SJSA1 (cell line): ENCODE data around the gene MYO7A. TPM values are rescaled to one million over a fixed set of nuclear protein-coding genes. Genes with fewer than 3 reads are reported as not detected.

Source experiments
- DNase-seq, 2 experiments: peaks; one replicate each; pipeline ENCODE4 v3.0.0-alpha.2; 2015 to 2020; ENCODE audit warnings: low spot score in 2 of 2, low read depth in 1 of 2
- H3K27ac ChIP-seq: fragments of 250-450 bp; sonication (Bioruptor Pico); 2 replicates; pipeline ENCODE4 v1.5.1; 2020; ENCODE audit warnings: mild to moderate bottlenecking, moderate library complexity
- H3K27me3 ChIP-seq: fragments of 250-450 bp; sonication (Bioruptor Pico); replicated peaks from 2 replicates; pipeline ENCODE4 v1.5.1; 2020; ENCODE audit warnings: mild to moderate bottlenecking, moderate library complexity
- H3K36me3 ChIP-seq: fragments of 250-450 bp; sonication (Bioruptor Pico); 2 replicates; pipeline ENCODE4 v1.5.1; 2020; ENCODE audit warnings: mild to moderate bottlenecking
- H3K4me1 ChIP-seq: fragments of 250-450 bp; sonication (Bioruptor Pico); replicated peaks from 2 replicates; pipeline ENCODE4 v1.6.1; 2021; ENCODE audit warnings: mild to moderate bottlenecking
- H3K4me3 ChIP-seq: fragments of 250-450 bp; sonication (Bioruptor Pico); 2 replicates; pipeline ENCODE4 v1.5.1; 2020; ENCODE audit warnings: mild to moderate bottlenecking
- H3K9me3 ChIP-seq: fragments of 250-450 bp; sonication (Bioruptor Pico); replicated peaks from 2 replicates; pipeline ENCODE4 v1.5.1; 2020; ENCODE audit warnings: mild to moderate bottlenecking
- total RNA-seq: library from RNA; depleted of rRNA; stranded (reverse); fragments of >200 nt; shearing (Covaris generic); gene quantifications from 2 replicates; pipeline ENCODE4 v1.2.3, GENCODE V29; 2014; rRNA removed

MYO7A gene
- total RNA-seq, 1 experiment from 2014 or later: not detected

DNA sequence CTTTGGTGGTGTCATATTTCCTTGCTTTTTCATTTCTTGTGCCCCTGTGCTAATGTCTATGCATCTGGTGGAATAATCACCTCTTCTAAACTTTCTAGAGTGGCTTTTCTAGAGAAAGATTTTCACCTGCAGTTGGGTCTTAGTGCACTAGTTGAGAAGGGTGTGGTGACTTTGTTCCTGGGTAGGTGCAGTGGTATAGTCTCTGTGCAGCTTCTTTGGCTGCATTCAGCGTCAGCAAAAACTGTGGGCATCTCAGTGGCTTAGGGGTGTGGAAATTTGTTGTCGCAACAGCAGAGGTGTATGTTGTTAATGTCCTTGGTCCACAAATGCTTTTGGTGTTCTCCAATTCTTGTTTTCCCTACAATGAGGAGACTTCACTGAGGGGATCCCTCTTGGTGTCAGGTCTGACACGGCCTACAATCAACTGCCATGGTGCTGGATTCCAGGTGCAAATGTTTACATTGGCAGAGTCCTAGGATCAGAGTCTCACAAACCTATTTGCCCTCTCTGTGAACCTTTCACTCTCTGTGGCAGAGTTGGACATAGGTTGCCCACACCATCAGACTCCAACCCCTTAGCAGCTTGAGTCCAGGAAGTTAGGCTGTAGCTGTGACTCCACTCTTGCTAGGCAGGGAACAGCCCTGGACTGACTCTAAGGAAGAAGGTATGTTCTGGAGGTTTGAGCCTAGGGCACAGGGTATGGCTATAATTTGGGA lies 124.7 kb downstream of the MYO7A start:
- H3K4me1 ChIP-seq: no peaks in the 10 kb centered on the region; the same call in 1 of the 2 replicates
- no peaks in the 10 kb centered on the region for H3K36me3 ChIP-seq
- H3K27ac ChIP-seq: no peak overlapping the region
- no peak for DNase-seq
- H3K4me3 ChIP-seq: no peak overlapping the region
- no peaks in the 10 kb centered on the region for H3K9me3 ChIP-seq
- no peaks in the 10 kb centered on the region for H3K27me3 ChIP-seq

DNA sequence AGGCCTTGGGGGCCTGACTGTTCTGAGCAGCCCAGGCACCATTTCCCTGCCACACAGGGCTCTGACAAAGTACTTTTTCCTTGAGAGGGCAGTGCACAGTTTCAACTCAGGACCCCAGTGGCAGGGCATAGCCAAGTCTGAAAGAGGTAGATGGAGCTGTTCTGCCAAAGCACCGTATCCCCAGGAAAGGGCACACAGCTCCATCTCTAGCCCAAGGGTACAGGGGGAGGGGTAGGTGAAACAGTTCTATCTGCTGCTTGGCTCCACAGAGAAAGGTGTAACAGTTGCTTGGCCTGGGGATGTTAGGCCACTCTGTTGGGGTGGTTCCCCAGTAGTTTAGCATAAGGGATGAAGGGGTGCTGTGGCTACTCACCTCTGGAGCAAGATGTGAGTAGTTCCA lies 125.6 kb downstream of the MYO7A start:
- DNase-seq: no peak
- H3K4me3 ChIP-seq: no peak overlapping the region
- H3K9me3 ChIP-seq: no peaks in the 10 kb centered on the region
- no peak overlapping the region for H3K27ac ChIP-seq
- no peaks in the 10 kb centered on the region for H3K36me3 ChIP-seq
- no peaks in the 10 kb centered on the region; the same call in 1 of the 2 replicates for H3K4me1 ChIP-seq
- H3K27me3 ChIP-seq: no peaks in the 10 kb centered on the region

DNA sequence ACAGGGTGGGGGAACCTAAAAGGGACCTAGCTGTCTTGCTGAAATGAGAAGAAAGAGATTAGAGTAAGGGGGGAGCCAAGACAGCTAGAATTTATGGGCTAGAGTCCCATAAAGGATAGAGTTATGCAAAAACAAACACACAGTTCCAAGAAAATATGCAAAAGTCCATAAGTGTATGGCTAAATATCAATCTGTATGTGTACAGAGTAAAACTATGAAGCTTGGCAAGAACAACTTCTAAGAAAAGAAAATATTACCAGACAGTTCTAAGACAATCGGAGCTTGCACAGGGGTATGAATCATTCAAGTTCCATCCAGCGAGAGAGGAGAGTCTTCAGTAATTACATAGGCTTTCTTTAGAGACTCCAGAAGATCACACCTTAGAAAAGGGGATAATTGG lies 131.6 kb downstream of the MYO7A start:
- no peaks in the 10 kb centered on the region for H3K9me3 ChIP-seq
- no peak overlapping the region for H3K27ac ChIP-seq
- no peaks in the 10 kb centered on the region for H3K36me3 ChIP-seq
- H3K4me1 ChIP-seq: no peaks in the 10 kb centered on the region
- no peak overlapping the region for H3K4me3 ChIP-seq
- no peak for DNase-seq
- no peaks in the 10 kb centered on the region for H3K27me3 ChIP-seq

DNA sequence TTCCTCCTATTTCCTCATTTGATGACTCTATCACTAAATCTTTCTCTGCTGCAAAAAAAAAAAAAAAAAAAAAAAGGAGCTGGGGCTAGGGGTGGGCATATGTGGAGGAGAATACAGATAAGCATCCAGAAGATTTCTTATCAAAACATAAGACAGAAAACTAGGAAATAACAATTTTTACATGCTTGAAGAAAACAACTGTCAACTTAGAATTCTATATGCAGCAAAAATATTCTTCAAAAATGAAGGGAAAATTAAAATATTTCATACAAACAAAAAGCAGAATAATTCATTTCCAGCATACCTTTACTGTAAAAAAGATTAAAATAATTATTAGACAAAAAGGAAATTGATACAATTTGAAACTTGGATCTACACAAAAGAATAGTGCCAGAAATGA lies 134.8 kb downstream of the MYO7A start:
- DNase-seq: no peak
- H3K36me3 ChIP-seq: no peaks in the 10 kb centered on the region
- H3K27ac ChIP-seq: no peak overlapping the region
- no peaks in the 10 kb centered on the region for H3K4me1 ChIP-seq
- no peaks in the 10 kb centered on the region for H3K27me3 ChIP-seq
- H3K9me3 ChIP-seq: no peaks in the 10 kb centered on the region
- no peak overlapping the region for H3K4me3 ChIP-seq

Other genes with a start within 250 kb of the MYO7A start
- gene B3GNT6, start 93.8 kb upstream of the MYO7A start, total RNA-seq: 0.58 TPM in 1 of 2 replicates, not detected in the other
- gene CAPN5, start 61.3 kb upstream of the MYO7A start, total RNA-seq: 8.7 and 10.4 TPM in 2 replicates
- gene OMP, start 25.4 kb upstream of the MYO7A start, total RNA-seq: not detected in 2 replicates
- gene GDPD4, start 173.4 kb downstream of the MYO7A start, total RNA-seq: not detected in 2 replicates